Osteocyte (in vitro differentiated cells): ENCODE data around the gene PRPF19. TPM values are rescaled to one million over a fixed set of nuclear protein-coding genes. Genes with fewer than 3 reads are reported as not detected.

ENCODE experiments used
- DNase-seq: peaks from one replicate; pipeline ENCODE4 v3.0.0; 2021; ENCODE audit warnings: mixed read lengths; ENCODE audit not compliant: unreplicated experiment; ENCODE audit errors: extremely low spot score
- H3K27ac Mint-ChIP-seq: one replicate; pipeline ENCODE4 v1.8.0; 2021; ENCODE audit warnings: mild to moderate bottlenecking, mixed read lengths; ENCODE audit not compliant: unreplicated experiment
- H3K27me3 Mint-ChIP-seq: one replicate; pipeline ENCODE4 v1.8.0; 2021; ENCODE audit warnings: mixed read lengths; ENCODE audit not compliant: unreplicated experiment
- H3K36me3 Mint-ChIP-seq: one replicate; pipeline ENCODE4 v1.8.0; 2021; ENCODE audit warnings: mixed read lengths; ENCODE audit not compliant: unreplicated experiment
- H3K4me1 Mint-ChIP-seq: one replicate; pipeline ENCODE4 v1.8.0; 2021; ENCODE audit warnings: mixed read lengths; ENCODE audit not compliant: unreplicated experiment
- H3K4me3 Mint-ChIP-seq: one replicate; pipeline ENCODE4 v1.8.0; 2021; ENCODE audit warnings: mild to moderate bottlenecking, moderate library complexity, mixed read lengths; ENCODE audit not compliant: unreplicated experiment
- H3K9me3 Mint-ChIP-seq: one replicate; pipeline ENCODE4 v1.8.0; 2021; ENCODE audit warnings: mixed read lengths; ENCODE audit not compliant: unreplicated experiment
- total RNA-seq: library from RNA; stranded (reverse); gene quantifications from 2 replicates; pipeline ENCODE4 v1.2.1, GENCODE V29; 2021
- TF ChIP-seq, protein P1 (sequence below): fragments of 200-600 bp; sonication (generic); IDR thresholded peaks from 2 replicates; pipeline ENCODE4 v1.5.0; 2021; ENCODE audit warnings: antibody characterized with exemption, mild to moderate bottlenecking, moderate library complexity

Gene PRPF19
- total RNA-seq, 1 donor from 2014 or later = 78.0 TPM

DNA sequence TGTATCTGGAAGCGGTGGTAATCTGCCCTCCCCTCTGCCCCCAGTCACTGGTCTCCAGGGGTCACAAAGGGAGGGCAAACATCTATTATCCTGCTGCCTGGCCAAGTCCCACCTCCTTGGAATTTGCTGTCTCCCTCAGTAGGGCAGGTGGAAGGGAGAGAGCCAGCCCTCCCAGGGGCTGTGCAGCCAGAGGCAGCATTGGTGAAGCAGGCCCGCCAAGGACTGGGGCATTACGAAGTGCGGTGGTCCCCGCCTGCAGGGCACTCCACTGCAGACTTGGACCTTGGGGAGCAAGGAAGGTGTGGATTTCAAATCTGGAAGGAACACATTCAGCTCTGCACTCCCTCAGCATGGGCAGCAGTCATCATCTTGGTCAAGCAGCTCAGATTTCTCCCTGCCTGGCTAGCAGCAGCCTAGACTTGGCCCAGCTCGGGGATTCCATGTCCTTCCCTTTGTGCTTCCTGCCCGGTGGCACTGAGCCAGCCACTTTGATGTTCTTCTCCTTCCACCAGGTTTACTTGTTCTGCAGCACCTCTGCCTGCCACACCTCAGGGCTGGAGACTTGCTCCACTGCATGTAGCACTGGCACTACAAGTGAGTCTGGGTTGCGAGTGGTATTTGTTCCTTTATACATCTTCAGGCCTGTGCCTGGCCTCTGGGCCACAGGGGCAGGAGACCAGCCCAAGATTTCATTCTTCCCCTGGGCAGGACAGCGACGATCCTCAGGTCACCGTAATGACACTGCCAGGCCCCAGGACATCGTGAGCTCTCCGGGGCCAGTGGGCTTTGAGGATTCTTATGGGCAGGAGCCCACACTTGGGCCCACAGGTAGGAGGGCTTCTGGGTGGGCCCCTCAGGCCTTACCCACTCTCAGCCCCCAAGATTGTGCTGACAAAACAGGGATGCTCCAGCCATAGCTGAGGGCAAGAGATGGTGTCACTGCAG is 31.7 kb downstream of the PRPF19 start:
- H3K27ac Mint-ChIP-seq = no peak overlapping the region
- TF ChIP-seq, protein P1, sequence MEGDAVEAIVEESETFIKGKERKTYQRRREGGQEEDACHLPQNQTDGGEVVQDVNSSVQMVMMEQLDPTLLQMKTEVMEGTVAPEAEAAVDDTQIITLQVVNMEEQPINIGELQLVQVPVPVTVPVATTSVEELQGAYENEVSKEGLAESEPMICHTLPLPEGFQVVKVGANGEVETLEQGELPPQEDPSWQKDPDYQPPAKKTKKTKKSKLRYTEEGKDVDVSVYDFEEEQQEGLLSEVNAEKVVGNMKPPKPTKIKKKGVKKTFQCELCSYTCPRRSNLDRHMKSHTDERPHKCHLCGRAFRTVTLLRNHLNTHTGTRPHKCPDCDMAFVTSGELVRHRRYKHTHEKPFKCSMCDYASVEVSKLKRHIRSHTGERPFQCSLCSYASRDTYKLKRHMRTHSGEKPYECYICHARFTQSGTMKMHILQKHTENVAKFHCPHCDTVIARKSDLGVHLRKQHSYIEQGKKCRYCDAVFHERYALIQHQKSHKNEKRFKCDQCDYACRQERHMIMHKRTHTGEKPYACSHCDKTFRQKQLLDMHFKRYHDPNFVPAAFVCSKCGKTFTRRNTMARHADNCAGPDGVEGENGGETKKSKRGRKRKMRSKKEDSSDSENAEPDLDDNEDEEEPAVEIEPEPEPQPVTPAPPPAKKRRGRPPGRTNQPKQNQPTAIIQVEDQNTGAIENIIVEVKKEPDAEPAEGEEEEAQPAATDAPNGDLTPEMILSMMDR = no peak
- H3K9me3 Mint-ChIP-seq = no peaks in the 10 kb centered on the region
- no peaks in the 10 kb centered on the region for H3K36me3 Mint-ChIP-seq
- no peak for DNase-seq
- H3K4me3 Mint-ChIP-seq = no peak overlapping the region
- no peaks in the 10 kb centered on the region for H3K27me3 Mint-ChIP-seq
- H3K4me1 Mint-ChIP-seq = peaks cover 23% of the 10 kb centered on the region

DNA sequence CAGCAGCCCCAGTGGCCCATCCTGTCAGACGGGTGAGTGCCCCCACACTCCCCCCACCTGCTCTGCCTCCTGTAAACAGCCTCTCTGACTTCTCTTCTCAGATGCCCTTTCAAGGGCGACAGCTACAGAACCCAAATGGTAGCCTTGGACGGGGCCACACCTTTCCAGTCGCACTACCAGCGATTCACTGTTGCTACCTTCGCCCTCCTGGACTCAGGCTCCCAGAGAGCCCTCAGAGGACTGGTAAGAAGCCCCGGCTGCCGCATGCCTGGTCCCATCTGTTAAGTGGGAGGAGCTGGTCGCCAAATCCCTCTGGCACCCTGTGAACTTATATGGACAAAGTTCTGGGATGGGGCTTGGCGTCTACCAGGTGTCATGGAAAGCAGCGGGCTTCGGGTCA is 32.9 kb downstream of the PRPF19 start:
- Mint-ChIP-seq H3K36me3 (no peaks in the 10 kb centered on the region), H3K4me1 (peaks cover 24% of the 10 kb centered on the region), H3K4me3 (no peak overlapping the region), H3K27ac (no peak overlapping the region), H3K9me3 (no peaks in the 10 kb centered on the region), H3K27me3 (no peaks in the 10 kb centered on the region)
- no peak for DNase-seq
- TF ChIP-seq, protein P1 = no peak

DNA sequence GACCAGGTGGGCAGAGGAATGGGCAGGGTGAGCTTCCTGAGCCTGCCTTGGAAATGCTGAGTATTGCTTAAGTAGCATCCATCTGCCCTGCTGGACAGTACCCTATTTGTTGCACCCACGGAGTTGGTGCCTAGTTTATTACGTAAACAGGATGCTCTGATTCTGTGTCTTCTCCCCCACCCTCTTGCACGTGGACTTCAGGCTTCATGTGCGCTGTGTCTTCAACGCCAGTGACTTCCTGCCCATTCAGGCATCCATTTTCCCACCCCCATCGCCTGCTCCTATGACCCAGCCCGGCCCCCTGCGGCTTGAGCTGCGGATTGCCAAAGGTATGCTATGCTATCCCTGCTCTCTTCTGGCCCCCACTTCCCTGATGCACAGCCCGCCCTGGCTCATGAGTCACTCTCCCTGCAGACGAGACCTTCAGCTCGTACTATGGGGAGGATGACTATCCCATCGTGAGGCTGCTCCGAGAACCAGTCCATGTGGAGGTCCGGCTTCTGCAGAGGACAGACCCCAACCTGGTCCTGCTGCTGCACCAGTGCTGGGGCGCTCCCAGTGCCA is 33.3 kb downstream of the PRPF19 start:
- TF ChIP-seq, protein P1 = no peak
- Mint-ChIP-seq H3K9me3 (no peaks in the 10 kb centered on the region), H3K4me3 (no peak overlapping the region), H3K36me3 (no peaks in the 10 kb centered on the region), H3K27ac (no peak overlapping the region), H3K27me3 (no peaks in the 10 kb centered on the region), H3K4me1 (peaks cover 26% of the 10 kb centered on the region)
- no peak for DNase-seq

DNA sequence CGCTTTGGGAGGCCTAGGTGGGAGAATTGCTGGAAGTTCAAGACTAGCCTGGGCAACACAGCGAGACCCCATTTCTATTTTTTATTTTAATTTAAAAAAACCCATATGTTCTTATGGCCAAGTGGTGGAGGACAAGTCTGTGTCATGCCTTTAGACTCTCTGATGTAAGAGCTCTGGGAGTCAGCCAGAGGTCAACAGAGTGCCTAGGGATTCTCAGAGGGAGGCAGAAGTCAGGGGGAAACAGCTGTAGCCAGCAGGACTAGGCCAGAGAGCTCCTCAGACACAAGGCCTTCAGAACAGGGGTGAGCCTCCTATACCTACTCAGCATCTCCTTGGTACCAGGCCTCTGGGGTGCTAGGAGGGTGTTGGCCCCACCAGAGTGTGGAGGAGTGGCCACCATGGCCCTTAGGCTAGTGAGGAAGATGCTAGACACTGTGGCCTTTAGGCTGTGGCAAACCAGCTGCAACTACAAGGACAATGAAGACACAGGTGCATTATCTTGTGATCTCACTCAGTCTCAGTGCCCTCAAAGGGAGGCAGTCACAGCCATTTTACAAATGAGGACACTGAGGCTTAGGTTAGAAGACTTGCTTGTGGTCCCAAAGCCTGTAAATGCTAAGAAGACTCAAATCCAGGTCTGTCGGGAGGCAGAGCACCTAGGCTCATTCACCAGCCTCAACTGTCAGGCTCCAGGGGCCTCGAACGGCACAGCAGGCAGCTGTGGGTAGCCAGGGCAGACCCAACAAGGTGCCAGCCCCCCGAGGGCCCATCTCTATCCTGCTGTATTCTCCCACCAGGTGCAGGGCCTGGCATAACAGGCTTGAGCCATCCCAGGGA is 34.0 kb downstream of the PRPF19 start:
- Mint-ChIP-seq H3K4me3 (no peak overlapping the region), H3K4me1 (peaks cover 26% of the 10 kb centered on the region), H3K9me3 (no peaks in the 10 kb centered on the region), H3K36me3 (no peaks in the 10 kb centered on the region), H3K27ac (no peak overlapping the region), H3K27me3 (no peaks in the 10 kb centered on the region)
- TF ChIP-seq, protein P1 = no peak
- DNase-seq = no peak
